Body of pancreas (tissue), 4 donors: ENCODE results near the gene PLAAT5. TPM values are rescaled to one million over a fixed set of nuclear protein-coding genes. Genes with fewer than 3 reads are reported as not detected.

Experiments
- ATAC-seq: fragments of 150-250 bp; one replicate; pipeline ENCODE4 v1.9.1; 2016
- DNase-seq, 4 donors: peaks; one replicate each; pipeline ENCODE4 v3.0.0-alpha.2; 2019
- H3K27ac ChIP-seq, 4 donors: fragments of 200-600 bp; sonication (generic); 1 replicate in 3 of 4; 2 replicates in 1 of 4; pipeline versions ENCODE4 v1.5.1 to v1.6.1; 2016 to 2019; ENCODE audit warnings: mild to moderate bottlenecking in 1 of 4, mixed read lengths in 1 of 4, moderate library complexity in 1 of 4
- H3K27me3 ChIP-seq, 2 donors: fragments of 200-600 bp; sonication (generic); one replicate each; pipeline ENCODE4 v1.6.0; 2016; ENCODE audit warnings: mild to moderate bottlenecking in 1 of 2
- H3K36me3 ChIP-seq, 2 donors: fragments of 200-600 bp; sonication (generic); replicated peaks in 1 of 2; 2 replicates each; pipeline ENCODE4 v1.5.1; 2016; ENCODE audit warnings: low read depth in 2 of 2; ENCODE audit not compliant: insufficient read depth in 1 of 2
- H3K4me1 ChIP-seq: fragments of 200-600 bp; sonication (generic); one replicate; pipeline ENCODE4 v1.6.0; 2016
- H3K4me3 ChIP-seq, 2 donors: fragments of 200-600 bp; sonication (generic); 1 replicate in 1 of 2; 2 replicates in 1 of 2; pipeline ENCODE4 v1.5.1; 2016 to 2019
- H3K9me3 ChIP-seq, 3 donors: fragments of 200-600 bp; sonication (generic); 1 replicate in 2 of 3; 2 replicates in 1 of 3; pipeline ENCODE4 v1.5.1; 2016
- CTCF ChIP-seq, 7 experiments: fragments of 450-650 bp in 4 of 7; fragments of 200-600 bp in 3 of 7; sonication (generic) in 3 of 7; IDR thresholded peaks; one replicate each; pipeline ENCODE4 v1.5.1; 2016 to 2019; ENCODE audit warnings: antibody characterized with exemption in 7 of 7
- POLR2A ChIP-seq, 3 donors: fragments of 450-650 bp; IDR thresholded peaks; one replicate each; pipeline ENCODE4 v1.6.1; 2016; ENCODE audit warnings: antibody characterized with exemption in 3 of 3, mild to moderate bottlenecking in 2 of 3
- WGBS, 2 donors: methylation state at CpG; one replicate each; pipeline ENCODE4 v1.1.5; 2017; 5-methylcytosine and 5-hydroxymethylcytosine counted together
- intact Hi-C: fragments of 100-400 bp; cut with DNase I; formaldehyde crosslinking; loops from one replicate; pipeline ENCODE4 v1.15.1; 2023
- total RNA-seq, 2 donors: library from RNA; depleted of rRNA; stranded (reverse); fragments of >200 nt; gene quantifications; one replicate each; pipeline ENCODE4 v1.1.0, GENCODE V29; 2016

PLAAT5 gene
- total RNA-seq, 2 donors from 2014 or later, result 2.6 to 9.6 TPM

GRCh38 chr11:63488789-63489188, 2.2 kb downstream of the PLAAT5 start:
- WGBS, 2 donors, result 36 to 40% methylated on average over 1 of the region's 1 CpG
- H3K9me3 ChIP-seq, result no peaks in the 10 kb centered on the region
- H3K27me3 ChIP-seq, result no peaks in the 10 kb centered on the region
- H3K4me1 ChIP-seq, result peaks cover 39% of the 10 kb centered on the region
- intact Hi-C loops, result no loop called here
- peak overlapping the region; percentile 20 to 89 (median 75) for H3K27ac ChIP-seq
- DNase-seq, result no peak
- no peak for TF ChIP-seq POLR2A (IDR thresholded peaks at IDR 0.05)
- no peak for TF ChIP-seq CTCF (IDR thresholded peaks at IDR 0.05)
- no peaks in the 10 kb centered on the region for H3K36me3 ChIP-seq
- no peak overlapping the region for H3K4me3 ChIP-seq
- ATAC-seq, result no peak

DNA sequence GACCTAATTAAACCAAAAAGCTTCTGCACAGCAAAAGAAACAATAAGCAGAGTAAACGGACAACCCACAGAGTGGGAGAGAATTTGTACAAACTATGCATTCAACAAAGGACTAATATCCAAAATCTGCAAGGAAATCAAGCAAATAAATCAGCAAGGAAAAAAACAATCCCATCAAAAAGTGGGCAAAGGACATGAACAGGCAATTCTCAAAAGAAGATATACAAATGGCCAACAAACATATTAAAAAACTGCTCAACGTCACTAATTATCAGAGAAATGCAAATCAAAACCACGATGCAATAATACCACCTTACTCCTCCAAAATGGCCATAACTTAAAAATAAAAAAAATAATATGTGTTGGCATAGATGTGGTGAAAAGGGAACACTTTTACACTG, 5.2 kb downstream of the PLAAT5 start:
- Histone ChIP-seq H3K9me3 (no peaks in the 10 kb centered on the region), H3K4me3 (no peak overlapping the region), H3K27ac (no peak overlapping the region), H3K36me3 (no peaks in the 10 kb centered on the region), H3K4me1 (peaks cover 23% of the 10 kb centered on the region), H3K27me3 (no peaks in the 10 kb centered on the region)
- intact Hi-C loops, result no loop called here
- no peak for DNase-seq
- TF ChIP-seq POLR2A (IDR thresholded peaks at IDR 0.05) (no peak), CTCF (IDR thresholded peaks at IDR 0.05) (no peak)
- ATAC-seq, result no peak
- 94% methylated on average over 3 of the region's 3 CpGs for WGBS, 2 donors

- intact Hi-C loops, result no loop called here
- ATAC-seq, result no peak
These were observed 10.9 kb downstream of the PLAAT5 start for GRCh38 chr11:63480039-63480438.

DNA sequence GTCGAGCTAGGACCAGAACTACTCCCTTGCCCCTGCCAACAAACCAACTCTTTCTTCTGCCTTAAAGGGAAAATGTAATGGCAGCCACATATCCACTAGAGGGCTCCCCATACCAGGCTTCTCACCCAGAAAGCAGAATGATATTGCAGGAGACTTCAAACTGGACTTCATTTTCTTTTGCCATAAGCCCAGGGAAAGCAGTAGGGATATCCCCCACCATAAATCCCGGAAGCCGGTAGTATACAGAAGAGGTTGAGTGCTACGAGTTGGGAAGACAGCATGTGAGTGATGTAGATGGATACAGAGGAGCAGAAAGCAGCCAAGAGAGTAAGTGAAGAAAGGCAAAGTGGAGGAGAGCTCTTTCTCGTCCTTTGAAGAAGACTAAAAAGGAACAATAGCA, 12.1 kb downstream of the PLAAT5 start:
- DNase-seq (peak; percentile 60 to 72 (median 64)), ATAC-seq (peak; percentile 88)
- intact Hi-C loops, result loop anchor here (10.0 kb wide), 1 partner anchor 156 kb away; no protein-coding TSS in a partner anchor
- Histone ChIP-seq H3K4me3 (no peak overlapping the region), H3K9me3 (no peaks in the 10 kb centered on the region), H3K27ac (no peak overlapping the region), H3K36me3 (no peaks in the 10 kb centered on the region), H3K4me1 (peaks cover 24% of the 10 kb centered on the region), H3K27me3 (no peaks in the 10 kb centered on the region)
- WGBS, 2 donors, result 8 to 13% methylated on average over 5 of the region's 5 CpGs
- TF ChIP-seq CTCF (IDR thresholded peaks at IDR 0.05) (peak; percentile 80 to 97 (median 96)), POLR2A (IDR thresholded peaks at IDR 0.05) (no peak)

More at GRCh38 chr11:63480039-63480438, 10.9 kb downstream of the PLAAT5 start:
- no peak for TF ChIP-seq POLR2A (IDR thresholded peaks at IDR 0.05)
- no peak for TF ChIP-seq CTCF (IDR thresholded peaks at IDR 0.05)
- Histone ChIP-seq H3K9me3 (no peaks in the 10 kb centered on the region), H3K36me3 (no peaks in the 10 kb centered on the region), H3K4me1 (peaks cover 24% of the 10 kb centered on the region), H3K27ac (no peak overlapping the region), H3K4me3 (no peak overlapping the region), H3K27me3 (no peaks in the 10 kb centered on the region)
- no peak for DNase-seq
- 68 to 82% methylated on average over 6 of the region's 6 CpGs for WGBS, 2 donors

DNA sequence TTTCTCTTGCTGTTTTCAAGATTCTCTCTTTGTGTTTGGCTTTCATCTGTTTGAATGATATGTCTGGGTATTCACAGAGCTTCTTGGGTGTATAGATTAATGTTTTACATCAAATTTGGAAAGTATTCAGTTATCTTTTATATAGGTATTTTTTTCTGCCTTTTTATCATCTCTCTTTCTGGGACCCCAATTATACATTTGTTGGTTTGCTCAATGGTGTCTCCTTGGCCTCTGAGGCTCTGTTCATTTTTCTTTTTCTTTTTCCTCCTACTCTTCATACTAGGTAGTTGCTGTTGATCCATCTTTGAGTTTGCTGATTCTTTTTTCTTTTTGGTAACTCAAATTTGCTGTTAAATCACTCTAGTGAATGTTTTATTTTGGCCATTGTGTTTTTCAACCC, 14.3 kb downstream of the PLAAT5 start:
- intact Hi-C loops, result loop anchor here (10.0 kb wide), 1 partner anchor 158 kb away; no protein-coding TSS in a partner anchor
- no peak for ATAC-seq
- H3K27ac ChIP-seq, result no peak overlapping the region
- TF ChIP-seq POLR2A (IDR thresholded peaks at IDR 0.05) (no peak), CTCF (IDR thresholded peaks at IDR 0.05) (no peak)
- H3K36me3 ChIP-seq, result no peaks in the 10 kb centered on the region
- H3K9me3 ChIP-seq, result no peaks in the 10 kb centered on the region
- no peak for DNase-seq
- H3K4me1 ChIP-seq, result peaks cover 24% of the 10 kb centered on the region
- no peak overlapping the region for H3K4me3 ChIP-seq
- no peaks in the 10 kb centered on the region for H3K27me3 ChIP-seq
